CD4-positive, alpha-beta T cell treated with Interleukin-6 at 100 ng/mL for 8 hours (primary cell): ENCODE measurements around the gene HNRNPH2.
A peak's percentile ranks its signal among the peaks of the same experiment; 100 is the strongest.

Source experiments
- DNase-seq: peaks from one replicate; pipeline ENCODE4 v3.0.0-alpha.2; 2020; ENCODE audit warnings: mixed read lengths, low spot score

HNRNPH2 gene, protein sequence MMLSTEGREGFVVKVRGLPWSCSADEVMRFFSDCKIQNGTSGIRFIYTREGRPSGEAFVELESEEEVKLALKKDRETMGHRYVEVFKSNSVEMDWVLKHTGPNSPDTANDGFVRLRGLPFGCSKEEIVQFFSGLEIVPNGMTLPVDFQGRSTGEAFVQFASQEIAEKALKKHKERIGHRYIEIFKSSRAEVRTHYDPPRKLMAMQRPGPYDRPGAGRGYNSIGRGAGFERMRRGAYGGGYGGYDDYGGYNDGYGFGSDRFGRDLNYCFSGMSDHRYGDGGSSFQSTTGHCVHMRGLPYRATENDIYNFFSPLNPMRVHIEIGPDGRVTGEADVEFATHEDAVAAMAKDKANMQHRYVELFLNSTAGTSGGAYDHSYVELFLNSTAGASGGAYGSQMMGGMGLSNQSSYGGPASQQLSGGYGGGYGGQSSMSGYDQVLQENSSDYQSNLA

DNA sequence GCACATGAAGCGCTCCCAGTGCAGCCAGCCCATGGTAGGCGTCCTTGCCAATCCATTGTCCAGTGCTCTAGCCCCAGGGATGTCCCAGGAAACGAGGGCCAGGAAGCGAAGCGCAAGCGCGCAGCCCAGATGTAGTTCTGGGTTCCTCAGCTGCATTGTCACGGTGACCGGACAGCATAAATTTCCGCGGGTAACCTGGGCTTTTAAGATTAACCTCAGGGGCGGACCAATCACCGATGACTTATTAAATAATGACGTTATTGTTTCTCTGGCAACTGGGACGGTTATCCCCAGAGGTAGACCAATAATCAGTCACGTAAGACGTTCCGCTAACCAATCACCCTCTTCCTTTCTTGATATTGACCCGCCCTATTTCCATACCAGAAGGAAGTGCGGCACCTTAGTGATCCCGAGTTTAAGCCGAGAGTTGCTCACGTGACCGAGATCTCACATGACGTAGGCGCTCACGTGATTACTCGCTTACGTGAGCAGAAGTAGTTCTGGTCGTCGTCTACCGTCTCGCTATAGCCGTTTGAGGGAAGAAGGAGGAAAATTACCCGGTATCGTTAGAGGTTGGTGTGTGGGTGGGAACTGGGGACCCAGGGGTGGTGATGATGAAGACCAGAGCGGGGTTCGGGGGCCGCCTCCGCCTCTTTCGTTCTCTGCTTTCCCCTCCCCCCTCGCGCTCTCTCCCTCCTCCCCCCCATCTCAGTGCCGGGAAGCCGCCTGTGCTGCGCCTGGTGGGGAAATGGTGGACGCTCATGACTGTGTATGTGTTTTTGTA lies at the start of gene HNRNPH2, which contains the start of gene GLA:
Gene HNRNPH2, plus strand, starts transcription at position 475 of the 784 bp plus-strand sequence. CDS start 3,767 bp downstream, outside the sequence.
Gene GLA, minus strand, starts transcription at position 178 of the 784 bp plus-strand sequence. Its CDS starts 22 bp downstream, at position 156.
- DNase-seq = peak; percentile 91

DNA sequence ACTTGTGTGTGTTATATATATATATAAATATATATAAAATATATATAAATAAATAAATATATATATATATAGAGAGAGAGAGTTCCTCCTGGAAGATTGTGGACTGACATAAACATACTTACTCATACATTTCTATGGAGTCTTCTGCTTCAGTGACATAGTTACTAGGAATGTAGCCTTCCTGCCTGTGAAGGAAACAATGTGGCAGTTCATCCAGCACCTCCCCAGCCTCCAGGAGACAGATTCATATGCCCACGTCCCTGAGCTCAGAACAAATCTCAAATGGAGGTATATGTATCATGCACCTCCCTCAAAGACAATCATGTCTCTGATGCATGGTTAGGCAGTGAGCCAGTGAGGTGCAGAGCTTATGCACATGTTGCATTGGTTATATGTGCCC lies 48.1 kb upstream of the HNRNPH2 start:
- no peak for DNase-seq

DNA sequence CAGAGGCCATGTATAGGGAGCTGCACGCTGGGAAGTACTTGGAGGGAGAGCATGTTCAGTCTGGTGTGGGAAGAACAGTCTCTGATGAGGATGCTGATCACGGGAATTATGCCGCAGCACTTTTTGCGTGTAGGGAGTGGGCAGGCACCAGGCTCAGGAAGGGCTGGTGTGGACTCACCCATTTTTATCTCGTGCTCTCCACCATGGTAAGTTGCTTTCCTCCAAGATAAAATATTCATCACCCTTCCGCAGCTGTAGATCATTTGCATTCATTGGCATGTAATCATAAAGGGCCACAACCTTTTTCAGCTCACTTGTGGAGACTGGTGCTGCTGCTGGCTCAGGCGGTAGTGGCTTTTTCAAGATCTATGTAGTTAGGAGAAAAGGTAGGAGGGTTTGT lies 47.6 kb upstream of the HNRNPH2 start:
- DNase-seq = no peak

DNA sequence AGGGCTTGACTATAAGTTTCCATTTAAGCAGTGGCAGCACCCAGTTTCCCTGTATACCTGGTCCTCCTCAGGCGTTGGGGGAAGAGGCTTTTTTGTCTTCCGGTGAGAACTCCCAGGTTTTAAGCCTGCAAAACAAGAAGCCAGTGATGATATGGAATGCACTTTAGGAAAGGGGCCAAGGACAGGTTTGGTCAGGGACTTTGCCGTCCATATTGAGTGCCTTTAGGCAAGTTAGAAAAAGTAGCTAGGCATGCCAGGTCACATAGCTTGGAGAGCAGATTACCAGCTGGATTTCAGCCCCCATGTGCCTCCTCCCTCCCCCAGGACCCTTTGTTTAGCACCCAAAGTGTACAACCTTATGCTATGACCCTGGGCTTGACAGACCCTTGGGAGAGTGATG lies 45.9 kb upstream of the HNRNPH2 start:
- no peak for DNase-seq

DNA sequence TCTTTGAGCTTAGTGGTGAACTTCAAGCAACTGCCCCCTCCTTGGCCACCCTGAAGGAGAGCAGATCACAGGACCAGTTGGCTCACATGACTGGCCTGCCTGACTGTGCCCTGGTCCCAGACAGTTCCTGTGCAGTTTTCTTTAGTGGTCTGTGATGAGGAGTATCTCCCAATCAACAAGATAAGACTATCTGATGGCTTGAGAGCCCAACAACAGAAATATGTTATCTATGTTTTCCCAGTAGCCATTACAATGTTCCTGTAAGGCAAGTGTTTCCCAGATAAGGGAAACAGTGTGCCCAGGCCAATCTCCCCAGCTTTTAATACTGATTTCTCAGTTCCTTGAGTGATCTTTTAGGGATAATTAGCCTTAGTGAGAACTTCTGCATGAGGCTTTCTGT lies 45.3 kb upstream of the HNRNPH2 start:
- no peak for DNase-seq

DNA sequence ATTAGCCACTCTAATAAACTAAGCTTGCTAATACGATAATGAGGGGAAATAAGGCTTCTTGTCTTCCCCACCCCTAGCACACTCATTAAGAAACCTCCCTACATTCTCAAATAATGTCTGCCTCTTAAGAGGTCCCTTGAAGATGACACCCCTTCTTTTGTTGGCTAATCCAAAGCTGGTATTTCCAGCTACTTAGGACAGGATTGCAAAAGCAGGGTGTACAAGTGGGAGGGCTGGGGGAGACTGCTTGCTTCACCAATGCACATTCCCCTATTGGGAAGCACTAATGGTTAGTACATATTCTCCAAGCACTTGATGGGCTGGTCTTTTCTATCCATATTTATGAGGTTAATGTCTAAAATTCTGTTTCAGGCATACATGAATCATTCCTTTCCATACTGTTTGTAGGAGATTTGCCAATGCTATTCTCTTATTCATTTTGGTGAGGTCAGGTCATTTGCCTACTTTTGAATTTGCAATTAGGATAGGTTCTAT lies 42.7 kb upstream of the HNRNPH2 start:
- no peak for DNase-seq

DNA sequence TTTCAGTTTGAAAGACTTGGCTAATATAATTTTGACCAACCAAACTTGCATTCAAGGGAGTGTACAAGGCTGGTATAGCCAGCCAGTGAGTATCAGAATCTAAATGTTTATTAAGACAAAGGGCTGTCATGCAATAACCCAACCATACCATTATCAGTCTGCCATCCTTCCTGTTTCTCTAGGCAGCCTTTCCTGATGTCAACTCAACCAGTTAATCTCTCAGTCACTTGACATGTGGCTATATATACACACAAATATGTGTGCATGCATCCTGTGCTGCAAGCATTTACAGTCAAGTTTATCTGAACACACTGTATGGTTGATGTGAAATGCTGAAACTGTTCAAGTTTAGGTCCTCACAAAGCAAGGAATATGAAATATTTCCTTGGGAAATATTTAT lies 39.2 kb upstream of the HNRNPH2 start:
- no peak for DNase-seq

DNA sequence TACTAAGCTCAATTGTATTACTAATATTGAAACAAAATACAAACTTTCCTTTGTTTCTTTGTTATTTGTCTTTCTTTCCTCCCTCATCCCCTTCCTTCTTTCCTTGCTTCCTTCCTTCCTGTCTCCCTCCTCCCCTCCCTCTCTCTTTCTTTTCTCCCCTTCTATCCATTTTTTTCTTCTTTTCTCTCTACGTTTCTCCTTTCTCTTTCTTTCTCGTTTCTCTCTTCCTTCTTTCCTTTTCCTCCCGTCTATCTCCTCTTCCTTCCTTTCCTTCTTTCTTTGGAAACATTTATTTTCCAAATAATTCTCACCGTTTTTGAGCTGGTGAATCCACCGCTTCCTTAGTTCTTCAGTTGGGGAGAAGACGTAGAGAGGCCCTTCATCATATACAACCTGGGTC lies 38.3 kb upstream of the HNRNPH2 start:
- no peak for DNase-seq

DNA sequence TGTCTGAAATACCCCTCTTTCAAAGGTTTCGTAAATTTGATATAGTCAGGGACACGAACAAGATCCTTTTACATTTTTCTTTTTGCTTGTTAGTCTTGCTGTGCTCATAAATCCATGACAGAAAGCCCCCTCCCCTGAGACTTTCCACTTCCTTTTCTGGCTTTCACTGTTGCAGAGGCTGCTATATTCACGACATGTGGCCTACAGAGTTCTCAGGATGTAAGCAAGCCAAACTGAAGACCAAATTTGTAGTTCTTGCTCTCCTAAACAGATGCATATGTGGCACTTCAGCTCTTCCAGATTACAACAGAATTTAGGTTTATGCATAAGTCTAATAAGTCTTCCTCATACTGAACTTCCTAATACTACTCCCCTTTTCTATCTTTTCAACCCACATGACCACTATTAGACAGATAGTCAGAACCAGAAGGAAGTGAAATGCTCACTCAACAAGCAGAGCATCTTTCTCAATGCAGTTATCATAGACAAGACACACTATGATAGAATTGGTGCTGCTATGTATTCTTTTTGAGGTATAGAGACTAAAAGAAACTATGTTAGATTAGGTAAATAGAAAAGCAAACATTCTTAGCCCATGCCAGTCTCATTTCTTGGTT lies 37.0 kb upstream of the HNRNPH2 start:
- DNase-seq = no peak

DNA sequence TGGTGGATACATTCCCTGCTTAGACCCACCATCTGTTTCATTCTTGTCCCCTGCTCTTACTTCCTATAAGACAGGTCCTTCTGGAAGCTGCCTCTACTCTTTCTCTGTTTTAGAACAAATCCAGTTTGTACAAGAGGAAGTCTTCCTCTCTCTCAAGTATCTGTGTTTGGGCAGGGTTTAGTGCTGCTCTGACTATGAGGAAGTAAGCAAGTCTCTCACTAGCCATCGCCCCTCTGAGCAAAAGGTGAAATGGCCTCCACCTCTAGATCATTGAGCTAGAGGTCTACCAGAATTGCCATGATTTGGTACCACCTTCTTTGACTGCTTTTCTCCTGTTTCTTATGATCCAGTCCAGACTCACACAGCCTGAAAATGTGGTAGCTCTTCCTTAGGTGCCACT lies 30.5 kb upstream of the HNRNPH2 start:
- DNase-seq = no peak

DNA sequence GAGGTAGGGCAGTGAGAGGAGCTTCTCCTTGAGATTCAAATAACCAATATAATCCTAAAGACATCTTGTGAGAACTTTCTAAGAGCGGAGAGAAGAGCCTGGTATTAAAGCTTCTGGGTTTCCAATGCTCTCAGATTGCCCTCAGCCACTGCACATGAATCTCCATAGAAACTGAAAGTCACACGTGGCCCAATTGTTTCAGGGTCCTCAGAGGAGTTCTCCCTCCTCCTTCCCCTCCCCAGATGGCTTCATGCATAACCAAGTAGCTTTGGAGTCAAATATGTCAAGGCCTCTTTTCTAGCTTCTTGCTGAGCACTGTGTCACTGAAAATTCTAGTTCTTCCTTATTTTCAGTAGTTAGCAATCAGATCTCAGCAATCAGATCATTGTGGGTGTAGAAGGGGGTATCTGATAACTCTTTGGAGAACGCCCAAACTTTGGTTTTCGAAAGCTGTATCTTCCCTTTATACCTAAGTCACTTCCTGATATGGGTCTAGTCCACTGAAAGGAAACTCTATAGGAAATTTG lies 24.3 kb upstream of the HNRNPH2 start:
- DNase-seq = no peak

DNA sequence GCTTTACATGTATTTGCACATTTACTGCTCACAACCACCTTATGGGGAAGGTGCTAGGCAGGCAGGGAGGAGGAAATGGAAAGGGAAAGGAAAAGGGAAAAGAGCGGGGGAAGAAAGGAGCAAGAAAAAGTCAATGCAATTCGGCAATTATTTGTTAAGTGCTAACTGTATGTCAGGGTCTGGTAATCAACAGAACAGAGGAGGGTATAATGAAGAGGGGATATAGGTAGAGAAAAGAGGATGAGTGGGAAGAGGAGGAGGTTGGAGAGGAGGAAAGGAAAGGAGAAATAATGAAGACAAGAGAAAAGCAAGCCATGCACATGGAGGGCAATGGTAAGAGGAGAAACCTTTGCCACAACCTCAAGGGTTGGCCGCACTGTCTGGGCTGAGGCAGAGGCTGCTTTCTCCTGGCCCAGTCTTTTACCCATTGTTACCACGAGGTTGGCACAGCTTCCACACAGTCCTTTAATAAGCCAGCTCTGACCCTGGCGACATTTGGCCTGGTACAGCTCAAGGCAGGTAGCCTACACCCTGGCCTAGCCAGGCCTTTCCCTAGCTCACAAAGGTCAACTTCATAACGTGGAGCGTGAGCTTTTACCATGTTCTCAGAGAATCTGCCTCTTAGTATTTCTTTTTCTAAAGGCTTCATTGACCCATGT lies 22.9 kb upstream of the HNRNPH2 start:
- DNase-seq = no peak

DNA sequence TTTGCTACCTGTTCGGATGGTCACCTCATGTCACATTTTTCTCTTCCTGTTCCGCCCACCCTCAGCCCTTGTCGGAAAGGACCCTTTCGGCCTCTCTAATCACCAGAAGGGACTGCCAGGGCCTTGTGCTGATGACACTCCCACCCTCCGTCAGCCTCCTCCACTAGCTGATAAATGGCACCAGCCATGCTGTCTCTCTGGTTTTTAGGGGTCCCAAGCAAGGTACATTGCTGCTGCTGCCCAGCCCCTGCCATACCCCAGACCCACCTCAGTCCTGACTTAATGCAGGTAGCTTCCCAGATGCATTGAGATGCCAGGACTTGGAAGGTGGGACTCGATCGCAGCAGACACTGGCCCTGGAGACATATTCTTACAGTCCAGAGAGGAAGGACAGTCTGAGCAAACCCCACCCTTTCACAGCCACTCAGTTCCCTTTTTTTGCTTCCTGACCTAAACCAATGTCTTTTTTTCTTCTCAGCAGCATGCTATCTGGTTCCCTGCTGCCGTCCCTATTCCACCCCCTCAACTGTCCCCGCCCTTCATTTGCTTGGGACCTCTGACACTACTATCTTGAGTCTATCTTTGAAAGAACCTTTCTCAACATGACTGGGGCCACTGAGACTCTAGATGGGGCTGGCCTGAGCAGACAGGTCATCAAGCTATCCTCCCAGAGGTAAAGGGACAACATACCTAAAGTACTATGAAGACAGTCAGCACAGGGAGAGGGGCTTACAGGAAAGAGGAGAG lies 22.1 kb upstream of the HNRNPH2 start, which contains the start of gene BTK:
Gene BTK, minus strand, starts transcription at position 397 of the 747 bp plus-strand sequence. CDS start 10,907 bp downstream, outside the sequence.
- DNase-seq = no peak

DNA sequence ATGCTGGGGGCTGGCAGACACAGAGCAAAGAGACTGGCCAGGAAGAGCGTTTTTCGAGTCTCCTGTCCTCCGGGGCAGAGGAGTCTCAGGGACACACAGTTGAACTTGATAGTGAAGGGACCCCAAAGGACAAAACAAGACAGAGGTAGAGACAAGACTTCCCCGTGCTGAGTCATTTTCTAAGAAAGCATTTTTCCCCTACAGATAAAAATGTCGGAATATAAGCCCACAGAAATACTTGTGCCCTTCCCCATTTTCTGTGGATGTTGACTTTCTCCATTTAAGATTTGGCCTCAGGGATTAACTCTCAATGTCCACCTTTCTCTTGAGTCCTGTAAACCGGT lies 21.5 kb upstream of the HNRNPH2 start:
- DNase-seq = no peak

DNA sequence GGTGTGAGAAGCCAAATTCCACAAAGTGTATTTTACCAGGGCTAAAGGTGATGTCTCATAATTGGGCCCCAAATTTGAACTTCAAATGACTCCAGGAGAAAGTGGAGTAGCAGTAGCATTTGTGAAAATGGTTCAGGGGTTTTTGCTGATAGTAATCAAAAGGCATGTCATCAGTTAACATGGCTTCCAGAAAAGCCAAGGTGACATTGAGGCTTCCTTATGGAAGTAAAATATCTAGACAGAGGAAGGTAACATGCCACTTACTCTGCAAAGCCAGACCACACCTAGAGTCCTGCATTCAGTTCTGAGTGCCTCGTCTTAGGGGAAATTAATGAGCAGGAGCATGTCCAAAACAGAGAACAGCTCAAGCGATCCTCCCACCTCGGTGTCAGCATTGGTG lies 19.4 kb upstream of the HNRNPH2 start:
- DNase-seq = no peak

DNA sequence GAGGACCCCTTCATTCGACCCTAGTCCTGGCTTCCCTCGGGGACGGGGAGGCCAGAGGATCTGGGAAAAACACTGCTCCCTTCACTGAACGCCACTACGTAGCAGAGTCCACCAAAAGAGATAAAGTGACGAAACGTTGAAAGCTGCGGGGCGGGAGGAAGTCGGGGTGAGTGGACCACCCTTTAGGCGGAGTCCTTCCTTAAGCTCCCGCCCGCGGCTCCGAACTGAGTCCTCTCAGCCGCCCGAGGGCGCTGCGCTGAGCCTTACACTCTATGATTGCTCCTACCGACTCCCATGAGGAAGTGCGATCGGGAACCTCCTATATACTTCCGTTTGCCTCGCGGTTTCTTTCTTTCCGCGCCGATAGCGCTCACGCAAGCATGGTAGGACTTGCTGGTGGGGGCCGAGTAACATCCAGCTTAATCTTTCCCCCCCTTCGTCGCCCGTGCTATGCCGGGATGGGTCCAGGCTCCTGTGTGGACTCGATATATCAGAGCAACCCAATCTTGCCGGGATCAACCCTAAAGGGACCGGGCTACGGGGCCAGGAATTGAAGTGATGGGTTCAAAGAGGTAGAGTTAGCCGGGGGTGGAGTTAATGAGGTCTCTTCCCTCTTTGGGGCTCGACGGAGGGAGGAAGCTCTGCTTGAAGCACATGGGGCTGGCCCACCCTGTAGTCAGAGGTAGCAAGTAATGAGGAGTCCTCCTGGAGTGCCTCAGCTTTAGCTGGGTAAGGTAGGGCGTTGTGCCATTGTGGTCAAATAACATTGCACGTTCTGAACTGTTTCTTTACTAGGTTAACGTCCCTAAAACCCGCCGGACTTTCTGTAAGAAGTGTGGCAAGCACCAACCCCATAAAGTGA lies 17.1 kb upstream of the HNRNPH2 start, which contains the start of gene RPL36A:
Gene RPL36A, plus strand, starts transcription at position 348 of the 862 bp plus-strand sequence. Its CDS starts 33 bp downstream, at position 381.
- DNase-seq = peak; percentile 78

DNA sequence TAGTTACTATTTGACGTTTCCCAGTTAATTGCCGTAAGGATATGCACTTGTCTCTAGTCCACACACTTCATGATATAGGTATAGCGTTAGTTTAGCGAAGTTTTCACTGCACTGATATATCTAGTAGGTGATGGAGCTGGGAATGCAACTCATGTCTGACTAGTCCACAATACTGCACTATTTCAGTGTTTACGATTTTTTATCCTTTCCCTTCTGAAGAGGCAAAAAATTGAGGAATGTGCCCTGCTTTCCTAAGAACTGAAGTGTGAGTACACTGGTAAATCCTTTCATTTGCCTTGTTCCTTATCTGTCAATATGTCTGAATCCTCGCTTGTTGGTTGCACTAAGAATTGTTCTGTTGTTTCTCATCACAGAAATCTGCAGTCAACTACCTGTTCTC lies 16.2 kb upstream of the HNRNPH2 start:
- DNase-seq = no peak

DNA sequence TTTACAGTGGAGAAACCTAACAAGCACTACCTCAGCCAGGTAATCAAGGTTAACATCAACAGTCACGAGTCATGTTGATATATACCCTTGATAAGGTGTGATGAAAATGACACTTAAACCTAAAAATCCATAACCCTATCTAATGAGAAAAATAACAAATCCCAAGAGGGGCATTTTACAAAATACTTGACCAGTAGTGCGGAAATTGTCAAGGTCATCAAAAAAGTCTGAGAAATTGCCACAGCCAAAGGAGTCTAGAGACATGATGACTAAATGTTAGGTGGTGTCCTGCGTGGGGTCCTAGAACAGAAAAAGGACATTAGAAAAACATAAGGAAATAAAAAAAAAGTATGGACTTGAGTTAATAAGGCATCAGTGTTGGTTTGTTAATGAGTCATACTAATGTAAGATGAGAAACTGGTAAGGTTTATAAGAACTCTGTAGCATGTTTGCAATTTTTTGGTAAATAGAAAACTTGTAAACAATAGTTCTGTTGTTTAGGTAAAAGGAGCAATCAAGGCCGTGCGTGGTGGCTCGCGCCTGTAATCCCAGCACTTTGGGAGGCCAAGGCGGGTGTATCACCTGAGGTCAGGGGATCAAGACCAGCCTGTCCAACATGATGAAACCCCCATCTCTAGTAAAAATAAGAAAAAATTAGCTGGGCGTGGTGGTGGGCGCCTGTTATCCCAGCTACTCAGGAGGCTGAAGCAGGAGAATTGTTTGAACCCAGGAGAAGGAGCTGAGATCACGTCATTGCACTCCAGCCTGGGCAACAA lies 14.3 kb upstream of the HNRNPH2 start:
- no peak for DNase-seq

DNA sequence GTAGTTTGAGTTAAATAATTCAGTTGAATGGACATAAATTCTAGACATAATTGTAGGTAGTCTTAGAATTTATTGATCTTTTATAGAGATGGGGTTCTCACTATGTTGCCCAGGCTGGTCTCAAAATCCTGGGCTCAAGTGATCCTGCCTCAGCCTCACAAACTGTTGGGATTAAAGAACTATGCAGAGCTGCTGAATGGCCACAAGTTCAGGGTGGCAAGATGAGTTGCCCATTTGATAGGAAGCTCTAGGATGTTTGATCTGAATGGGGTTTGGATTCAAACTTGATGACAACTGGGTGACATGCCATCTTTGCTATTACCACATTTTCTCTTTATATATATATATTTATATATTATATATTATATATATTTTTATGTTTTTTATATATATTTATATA lies 13.7 kb upstream of the HNRNPH2 start:
- DNase-seq = no peak
